Liver (tissue), 9 donors: ENCODE measurements around the gene HTR4. TPM values are rescaled to one million over a fixed set of nuclear protein-coding genes. Genes with fewer than 3 reads are reported as not detected.

Source experiments
- DNase-seq: peaks from one replicate; pipeline ENCODE4 v3.0.0-alpha.2; 2017; ENCODE audit warnings: low spot score
- H3K27ac ChIP-seq, 2 donors: one replicate each; pipeline ENCODE4 v1.7.0; 2013; ENCODE audit warnings: inconsistent platforms in 2 of 2, low read length in 2 of 2, control low read depth in 1 of 2, low read depth in 1 of 2, mild to moderate bottlenecking in 1 of 2
- H3K27me3 ChIP-seq, 4 donors: one replicate each; pipeline versions ENCODE4 v1.6.1 to v1.7.0; 2013; ENCODE audit warnings: low read length in 3 of 4, inconsistent platforms in 1 of 4, mild to moderate bottlenecking in 1 of 4, moderate library complexity in 1 of 4; ENCODE audit not compliant: control insufficient read depth in 4 of 4, insufficient read depth in 4 of 4
- H3K36me3 ChIP-seq, 4 donors: one replicate each; pipeline versions ENCODE4 v1.6.1 to v1.7.0; 2013; ENCODE audit warnings: low read length in 3 of 4, mild to moderate bottlenecking in 3 of 4, low read depth in 1 of 4, moderate library complexity in 1 of 4; ENCODE audit not compliant: control insufficient read depth in 4 of 4, insufficient read depth in 3 of 4
- H3K4me1 ChIP-seq, 4 donors: one replicate each; pipeline versions ENCODE4 v1.6.1 to v1.7.0; 2013; ENCODE audit warnings: low read length in 3 of 4, mild to moderate bottlenecking in 3 of 4, moderate library complexity in 1 of 4; ENCODE audit not compliant: control insufficient read depth in 4 of 4, insufficient read depth in 4 of 4
- H3K4me3 ChIP-seq, 3 donors: one replicate each; pipeline versions ENCODE4 v1.6.1 to v1.7.0; 2013; ENCODE audit warnings: low read length in 3 of 3, control low read depth in 1 of 3, low read depth in 1 of 3, mild to moderate bottlenecking in 1 of 3
- H3K9ac ChIP-seq, 2 donors: one replicate each; pipeline ENCODE4 v1.7.0; 2013; ENCODE audit warnings: low read length in 2 of 2, mild to moderate bottlenecking in 2 of 2, moderate library complexity in 2 of 2, control low read depth in 1 of 2, low read depth in 1 of 2
- H3K9me3 ChIP-seq, 4 donors: one replicate each; pipeline versions ENCODE4 v1.6.1 to v1.7.0; 2013; ENCODE audit warnings: low read length in 3 of 4; ENCODE audit not compliant: control insufficient read depth in 4 of 4
- ATF3 ChIP-seq: IDR thresholded peaks from 2 replicates; pipeline ENCODE4 v1.6.1; 2016; ENCODE audit warnings: antibody characterized with exemption
- CTCF ChIP-seq: fragments of 150-350 bp; IDR thresholded peaks from 2 replicates; pipeline ENCODE4 v1.5.1; 2017; ENCODE audit warnings: improper control_type of control experiment, low read depth, low read length; ENCODE audit not compliant: missing input control
- EGR1 ChIP-seq, 2 donors: IDR thresholded peaks; 2 replicates each; pipeline ENCODE4 v1.6.1; 2016 to 2018; ENCODE audit warnings: antibody characterized with exemption in 2 of 2, low read depth in 2 of 2
- FOXA1 ChIP-seq: IDR thresholded peaks from 2 replicates; pipeline ENCODE4 v1.6.1; 2016; ENCODE audit warnings: antibody characterized with exemption
- FOXA2 ChIP-seq: IDR thresholded peaks from 2 replicates; pipeline ENCODE4 v1.6.1; 2016; ENCODE audit warnings: antibody characterized with exemption
- GABPA ChIP-seq, 2 donors: IDR thresholded peaks in 1 of 2; conservative IDR thresholded peaks in 1 of 2; 2 replicates each; pipeline ENCODE4 v1.6.1; 2016; ENCODE audit warnings: antibody characterized with exemption in 2 of 2, mild to moderate bottlenecking in 1 of 2, moderate library complexity in 1 of 2
- HNF4A ChIP-seq, 2 donors: conservative IDR thresholded peaks; 2 replicates each; pipeline ENCODE4 v1.6.1; 2016; ENCODE audit warnings: antibody characterized with exemption in 2 of 2, mild to moderate bottlenecking in 2 of 2
- MAX ChIP-seq: IDR thresholded peaks from 2 replicates; pipeline ENCODE4 v1.6.1; 2016; ENCODE audit warnings: antibody characterized with exemption
- REST ChIP-seq: IDR thresholded peaks from 2 replicates; pipeline ENCODE4 v1.6.1; 2016; ENCODE audit warnings: antibody characterized with exemption, mild to moderate bottlenecking
- RXRA ChIP-seq, 2 donors: IDR thresholded peaks; 2 replicates each; pipeline ENCODE4 v1.6.1; 2017 to 2018; ENCODE audit warnings: antibody characterized with exemption in 2 of 2, mild to moderate bottlenecking in 1 of 2
- SP1 ChIP-seq: IDR thresholded peaks from 2 replicates; pipeline ENCODE4 v1.6.1; 2018; ENCODE audit warnings: antibody characterized with exemption, mild to moderate bottlenecking
- TAF1 ChIP-seq: conservative IDR thresholded peaks from 2 replicates; pipeline ENCODE4 v1.6.1; 2016; ENCODE audit warnings: antibody characterized with exemption, mild to moderate bottlenecking
- YY1 ChIP-seq: IDR thresholded peaks from 2 replicates; pipeline ENCODE4 v1.6.1; 2016; ENCODE audit warnings: antibody characterized with exemption, mild to moderate bottlenecking
- ZBTB33 ChIP-seq: IDR thresholded peaks from 2 replicates; pipeline ENCODE4 v1.6.1; 2016; ENCODE audit warnings: antibody characterized with exemption
- WGBS: extraction: QIAGEN DNeasy Blood & Tissue Kit; methylation state at CpG from one replicate; pipeline ENCODE4 v1.1.7; 2013; 5-methylcytosine and 5-hydroxymethylcytosine counted together
- polyA plus RNA-seq, 2 donors: library from polyadenylated mRNA; stranded (reverse) in 1 of 2; unstranded in 1 of 2; fragments of 200-250 nt in 1 of 2; fragments of >200 nt in 1 of 2; fragmentation: Nextera tagmentation in 1 of 2; extraction: Ambion mirVana in 1 of 2; gene quantifications; one replicate each; pipeline versions ENCODE4 v1.2.1 to v1.2.3, GENCODE V29; 2013 to 2015
- total RNA-seq, 2 donors: library from RNA; depleted of rRNA; stranded (reverse); fragments of >200 nt; gene quantifications; one replicate each; pipeline ENCODE4 v1.2.3, GENCODE V29; 2014
- donor health status: healthy.
- donor health status: healthy.
- donor health status: healthy.
- donor health status: healthy.
- donor health status: healthy.

HTR4 gene
- total and polyA plus RNA-seq, 4 donors: 0.19 to 2.4 (median 0.98) TPM

GRCh38 chr5:148539851-148540250 lies 114.5 kb downstream of the HTR4 start (continued):
- TF ChIP-seq FOXA2 (no peak), YY1 (no peak), TAF1 (no peak), FOXA1 (no peak), ZBTB33 (no peak), EGR1 (IDR thresholded peaks at IDR 0.05; ENCODE audit: low read depth in 2 of 2) (no peak)

GRCh38 chr5:148535190-148535589 lies 119.1 kb downstream of the HTR4 start:
- Histone ChIP-seq H3K36me3 (no peaks in the 10 kb centered on the region), H3K9me3 (no peaks in the 10 kb centered on the region), H3K9ac (no peak overlapping the region), H3K27ac (no peak overlapping the region), H3K27me3 (no peaks in the 10 kb centered on the region), H3K4me3 (no peak overlapping the region), H3K4me1 (no peaks in the 10 kb centered on the region)
- 75% methylated on average over 1 of the region's 1 CpG for WGBS
- TF ChIP-seq FOXA2 (no peak), REST (no peak), CTCF (no peak), GABPA (IDR thresholded peaks at IDR 0.05 in 1 of 2, conservative IDR thresholded peaks at IDR 0.05 in 1 of 2) (no peak), RXRA (IDR thresholded peaks at IDR 0.05) (no peak), HNF4A (conservative IDR thresholded peaks at IDR 0.05) (no peak), ATF3 (no peak), YY1 (no peak), SP1 (no peak), MAX (no peak), ZBTB33 (no peak)
- no peak for DNase-seq
